Mucosa of descending colon (tissue), 3 donors: ENCODE results near the gene ADAP1. TPM values are rescaled to one million over a fixed set of nuclear protein-coding genes. Genes with fewer than 3 reads are reported as not detected.

Experiments
- ATAC-seq: fragments of 200-7000 bp; cut with Tn5 transposase; one replicate; pipeline ENCODE4 v1.9.1; 2020; ENCODE audit warnings: mild to moderate bottlenecking, moderate library complexity
- DNase-seq, 3 donors: peaks; one replicate each; pipeline ENCODE4 v3.0.0-alpha.2; 2020
- H3K36me3 ChIP-seq: fragments of 200-600 bp; one replicate; pipeline ENCODE4 v1.8.0; 2021; ENCODE audit warnings: low read depth, mild to moderate bottlenecking
- H3K4me1 ChIP-seq: fragments of 200-600 bp; one replicate; pipeline ENCODE4 v1.8.0; 2021; ENCODE audit warnings: low read depth, mild to moderate bottlenecking
- H3K4me3 ChIP-seq: fragments of 200-600 bp; one replicate; pipeline ENCODE4 v1.8.0; 2021; ENCODE audit warnings: mild to moderate bottlenecking
- H3K9me3 ChIP-seq: fragments of 200-600 bp; one replicate; pipeline ENCODE4 v1.8.0; 2021; ENCODE audit warnings: mild to moderate bottlenecking
- CTCF ChIP-seq: fragments of 200-600 bp; IDR thresholded peaks from one replicate; pipeline ENCODE4 v1.8.0; 2022; ENCODE audit warnings: antibody characterized with exemption, mild to moderate bottlenecking
- intact Hi-C, 2 donors: fragments of 100-400 bp; cut with DNase I in 1 of 2; cut with micrococcal nuclease in 1 of 2; formaldehyde crosslinking; loops; one replicate each; pipeline versions ENCODE4 v1.11.0 to v1.11.1; 2022; cut with DNase I, micrococcal nuclease
- total RNA-seq, 3 donors: library from RNA; stranded (reverse); fragmentation: NEBNext Ultra II Directional in 2 of 3; extraction: Animal tissue kit (Norgen Biotek cat#: 25700) in 2 of 3; gene quantifications; one replicate each; pipeline versions ENCODE4 v1.2.1 to v1.2.4, GENCODE V29; 2021 to 2023
- donor health status: DM: no; HTN: no; CAD: no; lungs with moderate emphysema.
- donor health status: DM: no; HTN: no; CAD: no.
- donor health status: DM: no; HTN: yes; CAD: no.

Gene ADAP1
- total RNA-seq, 3 donors from 2014 or later: 80.7 to 153 (median 98.8) TPM

GRCh38 chr7:968205-969105 is 14.0 kb upstream of the ADAP1 start:
- Histone ChIP-seq H3K4me1 (peaks cover 2% of the 10 kb centered on the region), H3K9me3 (no peaks in the 10 kb centered on the region), H3K4me3 (no peak overlapping the region), H3K36me3 (no peaks in the 10 kb centered on the region)
- TF ChIP-seq CTCF: no peak
- ATAC-seq (no peak), DNase-seq (no peak)
- intact Hi-C loops: no loop called here

- H3K36me3 ChIP-seq: no peaks in the 10 kb centered on the region
- peak in 1 of 3 donors; percentile 38 for DNase-seq
- no peak overlapping the region for H3K4me3 ChIP-seq
- no peak for ATAC-seq
- no peak for TF ChIP-seq CTCF
- intact Hi-C loops: no loop called here
- no peaks in the 10 kb centered on the region for H3K9me3 ChIP-seq
- H3K4me1 ChIP-seq: peaks cover 3% of the 10 kb centered on the region
Measured at GRCh38 chr7:967361-968082, 13.0 kb upstream of the ADAP1 start.

GRCh38 chr7:966291-967069 is 12.0 kb upstream of the ADAP1 start:
- intact Hi-C loops: no loop called here
- no peak overlapping the region for H3K4me3 ChIP-seq
- peak in 2 of 3 donors; percentile 21 to 25 for DNase-seq
- H3K4me1 ChIP-seq: peaks cover 3% of the 10 kb centered on the region
- no peaks in the 10 kb centered on the region for H3K36me3 ChIP-seq
- TF ChIP-seq CTCF: no peak
- no peaks in the 10 kb centered on the region for H3K9me3 ChIP-seq
- ATAC-seq: no peak

- TF ChIP-seq CTCF: no peak
- Histone ChIP-seq H3K9me3 (no peaks in the 10 kb centered on the region), H3K36me3 (no peaks in the 10 kb centered on the region), H3K4me3 (no peak overlapping the region), H3K4me1 (peaks cover 3% of the 10 kb centered on the region)
- DNase-seq (peak in 2 of 3 donors; percentile 35 to 45), ATAC-seq (peak; percentile 61)
- intact Hi-C loops: no loop called here
Measured at GRCh38 chr7:964401-965231, 10.1 kb upstream of the ADAP1 start.
